HepG2 (cell line): ENCODE results near the gene SYT1. TPM values are rescaled to one million over a fixed set of nuclear protein-coding genes. Genes with fewer than 3 reads are reported as not detected.

Experiments
- ATAC-seq: fragments of 200-7000 bp; cut with Tn5 transposase; 3 replicates; pipeline ENCODE4 v1.9.1; 2020; ENCODE audit warnings: mild to moderate bottlenecking, moderate library complexity
- BruUV-seq: library from RNA; stranded (reverse); fragments of 400-500 nt; replicated peaks from 2 replicates; lab custom pipeline; 2021; lab: Mats Ljungman, UMichigan
- CTCF ChIA-PET: fragments of 300-600 bp; formaldehyde crosslinking; extraction: SDS; loops from one replicate; lab custom pipeline; 2021; ENCODE audit warnings: low total read pairs, inconsistent platforms, low intra/inter-chr PET ratio; lab: Yijun Ruan, JAX
- POLR2A ChIA-PET: fragments of 350-600 bp; sonication (Branson Sonifier 250); formaldehyde crosslinking; loops from one replicate; lab custom pipeline; 2020; ENCODE audit warnings: antibody characterized with exemption, inconsistent platforms; lab: Yijun Ruan, JAX
- DNase-seq: peaks from one replicate; pipeline ENCODE4 v3.0.0-alpha.2; 2015; ENCODE audit warnings: low spot score
- FAIRE-seq: peaks from 3 replicates; lab custom pipeline; 2011; peaks lifted over from hg19 to GRCh38; lab: Jason Lieb, UNC
- H2AFZ ChIP-seq: one replicate; pipeline ENCODE4 v1.6.1; 2011; ENCODE audit warnings: low read length, inconsistent platforms
- H3K27ac ChIP-seq: fragments of 300-600 bp; 3 replicates; pipeline ENCODE4 v1.8.0; 2011; ENCODE audit warnings: mixed run types, mild to moderate bottlenecking, mixed read lengths, low read length, inconsistent platforms; ENCODE audit not compliant: insufficient read depth; ENCODE audit errors: extremely low read length
- H3K27me3 ChIP-seq, 2 experiments: fragments of 200-600 bp in 1 of 2; 2 replicates in 1 of 2; 3 replicates in 1 of 2; pipeline versions ENCODE4 v1.6.0 to v1.8.0; 2011; ENCODE audit warnings: low read length in 2 of 2, mild to moderate bottlenecking in 2 of 2, moderate library complexity in 2 of 2, inconsistent platforms in 1 of 2; ENCODE audit not compliant: insufficient read depth in 2 of 2, control insufficient read depth in 1 of 2
- H3K36me3 ChIP-seq, 2 experiments: fragments of 200-600 bp in 1 of 2; replicated peaks in 1 of 2; 2 replicates in 1 of 2; 3 replicates in 1 of 2; pipeline versions ENCODE4 v1.5.1 to v1.8.0; 2011; ENCODE audit warnings: low read length in 2 of 2, inconsistent platforms in 1 of 2; ENCODE audit not compliant: insufficient read depth in 2 of 2, control insufficient read depth in 1 of 2
- H3K4me1 ChIP-seq: 2 replicates; pipeline ENCODE4 v1.5.1; 2012; ENCODE audit warnings: low read length, inconsistent platforms; ENCODE audit not compliant: insufficient read depth
- H3K4me2 ChIP-seq: 2 replicates; pipeline ENCODE4 v1.6.0; 2011; ENCODE audit warnings: low read depth, low read length, inconsistent platforms
- H3K4me3 ChIP-seq, 3 experiments: fragments of 200-600 bp in 1 of 3; sonication (generic), shearing (Covaris generic) in 1 of 3; replicated peaks in 1 of 3; 2 replicates each; pipeline ENCODE4 v1.5.1; 2011 to 2016; ENCODE audit warnings: low read length in 3 of 3, inconsistent platforms in 2 of 3, low read depth in 2 of 3, mild to moderate bottlenecking in 2 of 3, control low read depth in 1 of 3, mixed read lengths in 1 of 3; ENCODE audit not compliant: insufficient read depth in 1 of 3
- H3K79me2 ChIP-seq: one replicate; pipeline ENCODE4 v1.6.1; 2011; ENCODE audit warnings: low read length, inconsistent platforms; ENCODE audit not compliant: insufficient read depth
- H3K9ac ChIP-seq: 2 replicates; pipeline ENCODE4 v1.6.0; 2011; ENCODE audit warnings: mild to moderate bottlenecking, low read depth, low read length, inconsistent platforms; ENCODE audit not compliant: insufficient read depth
- H3K9me3 ChIP-seq: 2 replicates; pipeline ENCODE4 v1.5.1; 2012; ENCODE audit warnings: mild to moderate bottlenecking, low read length
- H4K20me1 ChIP-seq: 2 replicates; pipeline ENCODE4 v1.6.0; 2011; ENCODE audit warnings: inconsistent platforms, mild to moderate bottlenecking, low read length, moderate library complexity; ENCODE audit not compliant: insufficient read depth
- FOSL2 ChIP-seq: sonication (generic); formaldehyde crosslinking; IDR thresholded peaks from 2 replicates; pipeline ENCODE4 v1.4.0; 2020; ENCODE audit warnings: missing genetic modification reagents
- KDM5B ChIP-seq: sonication (generic); formaldehyde crosslinking; IDR thresholded peaks from 2 replicates; pipeline ENCODE4 v1.4.0; 2020; ENCODE audit warnings: missing genetic modification reagents, mild to moderate bottlenecking, borderline replicate concordance
- NR2C2 ChIP-seq: sonication (generic); formaldehyde crosslinking; IDR thresholded peaks from 2 replicates; pipeline ENCODE4 v1.4.0; 2020; ENCODE audit warnings: missing genetic modification reagents, mild to moderate bottlenecking, moderate library complexity, borderline replicate concordance
- ZNF451 ChIP-seq: sonication (generic); formaldehyde crosslinking; IDR thresholded peaks from 2 replicates; pipeline ENCODE4 v1.5.0; 2020; ENCODE audit warnings: mild to moderate bottlenecking, missing genetic modification reagents
- WGBS: methylation state at CpG from one replicate; pipeline ENCODE4 v1.1.6; 2017; ENCODE audit warnings: low lambda C conversion rate; 5-methylcytosine and 5-hydroxymethylcytosine counted together
- in situ Hi-C: cut with HindIII; loops from 2 replicates; pipeline ENCODE4 v1.10.0; 2017; ENCODE audit warnings: low pct_unique_long_range_greater_than_20kb; ENCODE audit not compliant: extremely low pct_ligation_motif_present
- intact Hi-C: fragments of 100-400 bp; cut with micrococcal nuclease; formaldehyde crosslinking; loops from one replicate; pipeline ENCODE4 v1.10.0; 2022; ENCODE audit not compliant: unreplicated experiment
- polyA plus RNA-seq, 8 experiments: library from polyadenylated mRNA; depleted of rRNA in 3 of 8; stranded (reverse) in 7 of 8; unstranded in 1 of 8; fragments of >200 nt; fragmentation: Illumina TruSeq in 4 of 8; extraction: Trizol in 4 of 8; gene quantifications; 2 replicates each; pipeline versions ENCODE4 v1.2.1 to v1.2.3, GENCODE V29; 2011 to 2016; ENCODE audit warnings: low read depth in 4 of 8, missing spikeins in 1 of 8, mixed read lengths in 1 of 8; ENCODE audit not compliant: insufficient read depth in 1 of 8
- total RNA-seq, 5 experiments: library from RNA; depleted of rRNA; stranded (reverse); fragments of >200 nt; fragmentation: Illumina TruSeq; extraction: Trizol; gene quantifications; 2 replicates each; pipeline ENCODE4 v1.2.3, GENCODE V29; 2016; ENCODE audit warnings: low read depth in 1 of 5
- TF ChIP-seq, protein P1 (sequence below): sonication (generic); formaldehyde crosslinking; IDR thresholded peaks from 2 replicates; pipeline ENCODE4 v1.4.0; 2020; ENCODE audit warnings: mild to moderate bottlenecking, missing genetic modification reagents
- TF ChIP-seq, protein P2 (sequence below): sonication (generic); formaldehyde crosslinking; IDR thresholded peaks from 2 replicates; pipeline ENCODE4 v1.9.0; 2021; ENCODE audit warnings: missing genetic modification reagents, mild to moderate bottlenecking, borderline replicate concordance
- TF ChIP-seq, protein P3 (sequence below): sonication (generic); formaldehyde crosslinking; IDR thresholded peaks from 2 replicates; pipeline ENCODE4 v1.4.0; 2020; ENCODE audit warnings: missing genetic modification reagents
- TF ChIP-seq, protein P4 (sequence below), 2 experiments: IDR thresholded peaks; 2 replicates each; pipeline ENCODE4 v1.6.1; 2011 to 2012; ENCODE audit warnings: low read length in 2 of 2, borderline replicate concordance in 1 of 2, low read depth in 1 of 2, mild to moderate bottlenecking in 1 of 2, moderate library complexity in 1 of 2
- TF ChIP-seq, protein P5 (sequence below): sonication (generic); formaldehyde crosslinking; IDR thresholded peaks from 2 replicates; pipeline ENCODE4 v1.8.1; 2023; ENCODE audit warnings: mild to moderate bottlenecking, inconsistent platforms, moderate library complexity, missing genetic modification reagents, borderline replicate concordance
- TF ChIP-seq, protein P6 (sequence below): sonication (generic); formaldehyde crosslinking; IDR thresholded peaks from 2 replicates; pipeline ENCODE4 v1.8.1; 2022; ENCODE audit warnings: low read depth, mild to moderate bottlenecking, missing genetic modification reagents

SYT1 gene
- total and polyA plus RNA-seq, 2 of the 13 experiments (the other 11 are each of a cell fraction or from before 2014, with no cell fraction given), result not detected

DNA sequence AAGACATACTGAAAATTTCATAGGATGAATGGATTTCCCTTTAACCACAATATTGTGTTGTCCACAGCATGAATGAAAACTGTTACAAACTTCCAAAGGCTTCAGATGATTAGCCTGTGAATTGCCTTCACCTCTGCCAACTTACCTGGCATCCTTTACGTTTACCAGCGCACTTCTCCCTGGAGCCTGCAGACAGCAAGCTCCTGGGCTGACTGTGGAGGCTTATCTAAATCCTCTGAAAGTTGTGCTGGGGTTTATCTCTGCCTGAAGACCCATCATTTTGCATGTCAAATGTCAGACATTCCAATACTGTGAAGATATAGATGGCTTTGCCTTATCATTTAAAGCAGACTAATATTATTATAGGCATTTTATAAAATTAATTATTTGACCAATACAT is 403.0 kb downstream of the SYT1 start:
- ChIA-PET POLR2A (no interaction called here), CTCF (no interaction called here)
- WGBS, result 0% methylated on average over 2 of the region's 2 CpGs
- TF ChIP-seq NR2C2 (CRISPR knock-in tag) (no peak), FOSL2 (CRISPR knock-in tag) (no peak), ZNF451 (no peak), KDM5B (CRISPR knock-in tag) (no peak)
- TF ChIP-seq, protein P1, sequence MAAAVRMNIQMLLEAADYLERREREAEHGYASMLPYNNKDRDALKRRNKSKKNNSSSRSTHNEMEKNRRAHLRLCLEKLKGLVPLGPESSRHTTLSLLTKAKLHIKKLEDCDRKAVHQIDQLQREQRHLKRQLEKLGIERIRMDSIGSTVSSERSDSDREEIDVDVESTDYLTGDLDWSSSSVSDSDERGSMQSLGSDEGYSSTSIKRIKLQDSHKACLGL, result no peak
- TF ChIP-seq, protein P2, sequence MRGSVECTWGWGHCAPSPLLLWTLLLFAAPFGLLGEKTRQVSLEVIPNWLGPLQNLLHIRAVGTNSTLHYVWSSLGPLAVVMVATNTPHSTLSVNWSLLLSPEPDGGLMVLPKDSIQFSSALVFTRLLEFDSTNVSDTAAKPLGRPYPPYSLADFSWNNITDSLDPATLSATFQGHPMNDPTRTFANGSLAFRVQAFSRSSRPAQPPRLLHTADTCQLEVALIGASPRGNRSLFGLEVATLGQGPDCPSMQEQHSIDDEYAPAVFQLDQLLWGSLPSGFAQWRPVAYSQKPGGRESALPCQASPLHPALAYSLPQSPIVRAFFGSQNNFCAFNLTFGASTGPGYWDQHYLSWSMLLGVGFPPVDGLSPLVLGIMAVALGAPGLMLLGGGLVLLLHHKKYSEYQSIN (CRISPR knock-in tag), result no peak
- TF ChIP-seq, protein P3, sequence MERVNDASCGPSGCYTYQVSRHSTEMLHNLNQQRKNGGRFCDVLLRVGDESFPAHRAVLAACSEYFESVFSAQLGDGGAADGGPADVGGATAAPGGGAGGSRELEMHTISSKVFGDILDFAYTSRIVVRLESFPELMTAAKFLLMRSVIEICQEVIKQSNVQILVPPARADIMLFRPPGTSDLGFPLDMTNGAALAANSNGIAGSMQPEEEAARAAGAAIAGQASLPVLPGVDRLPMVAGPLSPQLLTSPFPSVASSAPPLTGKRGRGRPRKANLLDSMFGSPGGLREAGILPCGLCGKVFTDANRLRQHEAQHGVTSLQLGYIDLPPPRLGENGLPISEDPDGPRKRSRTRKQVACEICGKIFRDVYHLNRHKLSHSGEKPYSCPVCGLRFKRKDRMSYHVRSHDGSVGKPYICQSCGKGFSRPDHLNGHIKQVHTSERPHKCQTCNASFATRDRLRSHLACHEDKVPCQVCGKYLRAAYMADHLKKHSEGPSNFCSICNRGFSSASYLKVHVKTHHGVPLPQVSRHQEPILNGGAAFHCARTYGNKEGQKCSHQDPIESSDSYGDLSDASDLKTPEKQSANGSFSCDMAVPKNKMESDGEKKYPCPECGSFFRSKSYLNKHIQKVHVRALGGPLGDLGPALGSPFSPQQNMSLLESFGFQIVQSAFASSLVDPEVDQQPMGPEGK, result no peak
- TF ChIP-seq, protein P4, sequence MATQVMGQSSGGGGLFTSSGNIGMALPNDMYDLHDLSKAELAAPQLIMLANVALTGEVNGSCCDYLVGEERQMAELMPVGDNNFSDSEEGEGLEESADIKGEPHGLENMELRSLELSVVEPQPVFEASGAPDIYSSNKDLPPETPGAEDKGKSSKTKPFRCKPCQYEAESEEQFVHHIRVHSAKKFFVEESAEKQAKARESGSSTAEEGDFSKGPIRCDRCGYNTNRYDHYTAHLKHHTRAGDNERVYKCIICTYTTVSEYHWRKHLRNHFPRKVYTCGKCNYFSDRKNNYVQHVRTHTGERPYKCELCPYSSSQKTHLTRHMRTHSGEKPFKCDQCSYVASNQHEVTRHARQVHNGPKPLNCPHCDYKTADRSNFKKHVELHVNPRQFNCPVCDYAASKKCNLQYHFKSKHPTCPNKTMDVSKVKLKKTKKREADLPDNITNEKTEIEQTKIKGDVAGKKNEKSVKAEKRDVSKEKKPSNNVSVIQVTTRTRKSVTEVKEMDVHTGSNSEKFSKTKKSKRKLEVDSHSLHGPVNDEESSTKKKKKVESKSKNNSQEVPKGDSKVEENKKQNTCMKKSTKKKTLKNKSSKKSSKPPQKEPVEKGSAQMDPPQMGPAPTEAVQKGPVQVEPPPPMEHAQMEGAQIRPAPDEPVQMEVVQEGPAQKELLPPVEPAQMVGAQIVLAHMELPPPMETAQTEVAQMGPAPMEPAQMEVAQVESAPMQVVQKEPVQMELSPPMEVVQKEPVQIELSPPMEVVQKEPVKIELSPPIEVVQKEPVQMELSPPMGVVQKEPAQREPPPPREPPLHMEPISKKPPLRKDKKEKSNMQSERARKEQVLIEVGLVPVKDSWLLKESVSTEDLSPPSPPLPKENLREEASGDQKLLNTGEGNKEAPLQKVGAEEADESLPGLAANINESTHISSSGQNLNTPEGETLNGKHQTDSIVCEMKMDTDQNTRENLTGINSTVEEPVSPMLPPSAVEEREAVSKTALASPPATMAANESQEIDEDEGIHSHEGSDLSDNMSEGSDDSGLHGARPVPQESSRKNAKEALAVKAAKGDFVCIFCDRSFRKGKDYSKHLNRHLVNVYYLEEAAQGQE (IDR thresholded peaks at IDR 0.05; ENCODE audit: borderline replicate concordance in 1 of 2, low read depth in 1 of 2, low read length in 2 of 2), result no peak
- TF ChIP-seq, protein P5, sequence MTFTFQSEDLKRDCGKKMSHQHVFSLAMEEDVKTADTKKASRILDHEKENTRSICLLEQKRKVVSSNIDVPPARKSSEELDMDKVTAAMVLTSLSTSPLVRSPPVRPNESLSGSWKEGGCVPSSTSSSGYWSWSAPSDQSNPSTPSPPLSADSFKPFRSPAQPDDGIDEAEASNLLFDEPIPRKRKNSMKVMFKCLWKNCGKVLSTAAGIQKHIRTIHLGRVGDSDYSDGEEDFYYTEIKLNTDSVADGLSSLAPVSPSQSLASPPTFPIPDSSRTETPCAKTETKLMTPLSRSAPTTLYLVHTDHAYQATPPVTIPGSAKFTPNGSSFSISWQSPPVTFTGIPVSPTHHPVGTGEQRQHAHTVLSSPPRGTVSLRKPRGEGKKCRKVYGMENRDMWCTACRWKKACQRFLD, result no peak
- TF ChIP-seq, protein P6, sequence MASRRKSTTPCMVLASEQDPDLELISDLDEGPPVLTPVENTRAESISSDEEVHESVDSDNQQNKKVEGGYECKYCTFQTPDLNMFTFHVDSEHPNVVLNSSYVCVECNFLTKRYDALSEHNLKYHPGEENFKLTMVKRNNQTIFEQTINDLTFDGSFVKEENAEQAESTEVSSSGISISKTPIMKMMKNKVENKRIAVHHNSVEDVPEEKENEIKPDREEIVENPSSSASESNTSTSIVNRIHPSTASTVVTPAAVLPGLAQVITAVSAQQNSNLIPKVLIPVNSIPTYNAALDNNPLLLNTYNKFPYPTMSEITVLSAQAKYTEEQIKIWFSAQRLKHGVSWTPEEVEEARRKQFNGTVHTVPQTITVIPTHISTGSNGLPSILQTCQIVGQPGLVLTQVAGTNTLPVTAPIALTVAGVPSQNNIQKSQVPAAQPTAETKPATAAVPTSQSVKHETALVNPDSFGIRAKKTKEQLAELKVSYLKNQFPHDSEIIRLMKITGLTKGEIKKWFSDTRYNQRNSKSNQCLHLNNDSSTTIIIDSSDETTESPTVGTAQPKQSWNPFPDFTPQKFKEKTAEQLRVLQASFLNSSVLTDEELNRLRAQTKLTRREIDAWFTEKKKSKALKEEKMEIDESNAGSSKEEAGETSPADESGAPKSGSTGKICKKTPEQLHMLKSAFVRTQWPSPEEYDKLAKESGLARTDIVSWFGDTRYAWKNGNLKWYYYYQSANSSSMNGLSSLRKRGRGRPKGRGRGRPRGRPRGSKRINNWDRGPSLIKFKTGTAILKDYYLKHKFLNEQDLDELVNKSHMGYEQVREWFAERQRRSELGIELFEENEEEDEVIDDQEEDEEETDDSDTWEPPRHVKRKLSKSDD, result no peak

More for the DNA sequence above, 403.0 kb downstream of the SYT1 start:
- ATAC-seq (no peak), FAIRE-seq (no peak), DNase-seq (no peak)
- no peak overlapping the region for H3K9ac ChIP-seq
- intact Hi-C loops (no loop called here), in situ Hi-C loops (no loop called here)
- no peak overlapping the region for H3K4me3 ChIP-seq
- H4K20me1 ChIP-seq, result no peaks in the 10 kb centered on the region
- no peaks in the 10 kb centered on the region for H3K4me1 ChIP-seq
- H3K27me3 ChIP-seq, result no peaks in the 10 kb centered on the region; a peak in 1 of 5 replicates
- H3K4me2 ChIP-seq, result no peak overlapping the region
- H2AFZ ChIP-seq, result no peak overlapping the region
- H3K79me2 ChIP-seq, result no peaks in the 10 kb centered on the region
- no TSS peak for BruUV-seq
- no peaks in the 10 kb centered on the region for H3K9me3 ChIP-seq
- no peak overlapping the region for H3K27ac ChIP-seq
- no peaks in the 10 kb centered on the region for H3K36me3 ChIP-seq
